Measurements from ENCODE around the gene C1QB.

C1QB gene

DNA sequence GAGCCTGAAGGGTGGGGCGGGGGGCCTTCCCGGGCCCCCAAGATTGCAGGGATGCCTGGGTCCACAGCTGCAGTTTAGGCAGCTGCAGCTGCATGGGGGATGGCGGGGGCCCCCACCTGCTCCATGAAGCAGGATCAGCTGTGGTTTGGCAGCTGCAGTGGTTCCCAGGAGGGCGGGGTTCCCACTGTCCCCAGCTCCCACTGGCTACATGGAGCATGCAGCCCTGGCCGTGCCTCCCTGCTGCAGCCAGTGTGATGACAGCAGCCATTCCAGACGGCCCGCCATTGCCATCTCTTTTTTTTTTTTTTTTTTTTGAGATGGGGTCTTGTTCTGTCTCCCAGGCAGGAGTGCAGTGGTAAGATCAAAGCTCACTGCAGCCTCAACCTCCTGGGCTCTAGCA is 17.6 kb upstream of the C1QB start:
- no peak for DNase-seq

GRCh38 chr1:22636353-22636752 is 16.7 kb upstream of the C1QB start, which contains the start of gene C1QA:
TSS of gene C1QA (plus strand) at chr1:22636628. CDS start at chr1:22637617, 989 bp downstream.
- peak; percentile 91 for DNase-seq

DNA sequence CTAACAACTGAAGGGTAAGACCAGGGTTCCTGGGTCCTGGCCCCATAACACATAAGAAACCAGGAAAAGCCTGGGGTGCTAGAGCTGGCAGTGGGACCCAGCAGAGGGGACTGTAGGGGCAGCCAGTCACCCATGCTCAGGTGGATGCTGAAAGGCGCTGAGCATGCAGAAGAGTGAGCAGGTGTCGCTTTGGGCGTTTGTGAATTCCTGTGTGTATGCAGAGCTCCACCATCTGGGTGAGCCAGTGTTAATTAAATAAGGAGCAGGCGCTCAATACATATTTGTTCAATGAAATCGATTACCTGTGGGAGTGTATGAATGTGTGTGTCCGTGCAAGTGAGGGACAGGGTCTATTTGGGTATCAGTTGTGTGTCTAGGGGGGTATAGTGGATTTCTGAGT is 16.1 kb upstream of the C1QB start:
- DNase-seq, result no peak

DNA sequence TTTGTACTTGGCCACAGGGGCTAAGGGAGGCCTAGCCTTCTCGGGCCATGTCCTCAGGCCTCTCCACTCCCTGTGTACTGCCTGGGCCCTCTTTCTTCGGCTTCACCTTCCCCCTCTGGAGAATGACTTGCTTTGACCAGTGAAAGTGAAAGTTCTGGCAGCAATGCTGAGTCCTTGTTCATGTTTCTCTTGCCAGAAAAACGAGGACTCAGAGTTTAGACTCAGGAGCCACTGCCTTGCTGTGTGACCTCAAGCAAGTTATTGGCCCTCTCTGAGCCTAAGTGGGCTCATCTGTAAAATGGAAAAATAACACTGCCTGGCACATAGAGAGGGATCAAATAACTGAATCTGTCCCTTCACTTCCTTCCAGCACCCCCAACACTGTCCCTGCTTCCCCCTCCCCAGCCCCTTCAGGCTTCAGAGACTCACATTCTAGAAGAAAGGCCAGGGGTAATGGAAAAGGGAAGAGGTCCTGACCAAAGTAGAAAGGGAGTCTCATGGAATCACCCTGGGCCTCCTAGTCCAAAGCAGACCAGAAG is 15.1 kb upstream of the C1QB start:
- DNase-seq, result no peak

GRCh38 chr1:22638476-22639234 is 14.4 kb upstream of the C1QB start:
- DNase-seq, result no peak

DNA sequence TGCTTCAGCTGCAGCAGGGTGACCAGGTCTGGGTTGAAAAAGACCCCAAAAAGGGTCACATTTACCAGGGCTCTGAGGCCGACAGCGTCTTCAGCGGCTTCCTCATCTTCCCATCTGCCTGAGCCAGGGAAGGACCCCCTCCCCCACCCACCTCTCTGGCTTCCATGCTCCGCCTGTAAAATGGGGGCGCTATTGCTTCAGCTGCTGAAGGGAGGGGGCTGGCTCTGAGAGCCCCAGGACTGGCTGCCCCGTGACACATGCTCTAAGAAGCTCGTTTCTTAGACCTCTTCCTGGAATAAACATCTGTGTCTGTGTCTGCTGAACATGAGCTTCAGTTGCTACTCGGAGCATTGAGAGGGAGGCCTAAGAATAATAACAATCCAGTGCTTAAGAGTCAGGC is 13.8 kb upstream of the C1QB start:
- no peak for DNase-seq

DNA sequence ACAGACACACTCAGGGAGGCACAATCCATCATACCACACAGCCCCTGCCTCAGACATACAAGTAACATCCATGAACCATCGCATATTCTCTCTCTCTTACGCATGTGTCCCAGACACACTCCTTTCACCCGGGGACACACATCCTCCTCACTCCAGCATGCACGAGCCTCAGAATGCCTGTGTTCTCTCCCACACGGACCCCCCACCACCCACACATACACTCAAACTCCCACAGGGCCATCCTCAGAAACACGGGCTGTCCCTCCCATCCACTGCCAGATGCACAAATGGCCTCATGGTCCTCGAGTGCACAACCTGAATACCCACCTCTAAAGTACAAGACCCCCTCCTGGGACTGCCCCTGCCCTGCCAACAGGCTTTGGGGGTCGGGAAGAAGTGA is 11.8 kb upstream of the C1QB start:
- no peak for DNase-seq

DNA sequence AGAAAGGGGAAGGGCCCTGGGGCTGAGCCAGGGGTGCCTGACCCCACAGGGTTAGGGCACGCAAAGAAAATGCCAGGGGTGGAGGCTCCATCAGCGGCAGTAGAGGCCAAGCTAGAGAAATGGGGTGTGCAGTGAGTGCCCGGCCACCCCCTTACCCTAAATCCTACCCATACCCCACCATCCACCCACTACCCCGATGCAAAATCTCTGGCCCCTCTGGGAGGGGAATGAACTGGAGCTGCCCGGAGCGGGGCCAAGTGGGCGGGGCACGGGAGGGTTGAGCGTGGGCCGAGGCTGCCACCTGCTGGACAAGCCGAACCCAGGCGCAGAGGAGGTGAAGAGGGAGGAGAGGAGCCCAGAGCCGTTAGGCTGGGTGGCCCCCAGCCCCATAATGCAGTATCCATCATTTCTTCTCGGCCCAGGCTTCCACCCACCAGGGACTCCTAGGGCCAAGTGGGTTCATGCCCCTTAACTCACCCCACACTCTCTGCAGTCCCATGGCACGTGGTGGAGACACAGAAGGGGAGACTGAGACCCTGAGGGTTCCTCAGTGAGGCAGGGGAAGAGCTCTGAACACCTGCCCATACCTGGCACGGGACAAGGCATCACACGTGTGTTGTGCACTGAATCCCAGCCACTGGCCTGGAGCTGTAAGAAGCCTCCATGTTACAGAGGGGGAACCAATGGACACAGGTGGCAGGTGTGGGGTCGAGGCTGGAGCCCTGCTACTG is 11.0 kb upstream of the C1QB start:
- peak; percentile 21 for DNase-seq

- DNase-seq, result peak; percentile 54
Observed at GRCh38 chr1:22643381-22643780, 9.7 kb upstream of the C1QB start, which contains the start of gene C1QC. TSS of gene C1QC (plus strand) at chr1:22643633. CDS start at chr1:22644024, 391 bp downstream.

DNA sequence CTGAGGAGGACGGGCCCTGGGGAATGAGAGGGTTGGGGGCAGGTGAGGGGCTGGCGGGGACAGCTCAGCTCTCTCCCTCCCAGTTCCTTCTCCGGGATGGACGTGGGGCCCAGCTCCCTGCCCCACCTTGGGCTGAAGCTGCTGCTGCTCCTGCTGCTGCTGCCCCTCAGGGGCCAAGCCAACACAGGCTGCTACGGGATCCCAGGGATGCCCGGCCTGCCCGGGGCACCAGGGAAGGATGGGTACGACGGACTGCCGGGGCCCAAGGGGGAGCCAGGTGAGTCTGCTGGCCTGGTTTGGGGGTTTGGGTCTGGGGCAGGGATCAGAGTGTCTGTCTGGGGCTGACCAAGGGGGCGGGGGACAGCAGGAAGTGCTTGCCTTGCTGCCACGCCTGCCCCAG is 9.1 kb upstream of the C1QB start:
- DNase-seq, result no peak

DNA sequence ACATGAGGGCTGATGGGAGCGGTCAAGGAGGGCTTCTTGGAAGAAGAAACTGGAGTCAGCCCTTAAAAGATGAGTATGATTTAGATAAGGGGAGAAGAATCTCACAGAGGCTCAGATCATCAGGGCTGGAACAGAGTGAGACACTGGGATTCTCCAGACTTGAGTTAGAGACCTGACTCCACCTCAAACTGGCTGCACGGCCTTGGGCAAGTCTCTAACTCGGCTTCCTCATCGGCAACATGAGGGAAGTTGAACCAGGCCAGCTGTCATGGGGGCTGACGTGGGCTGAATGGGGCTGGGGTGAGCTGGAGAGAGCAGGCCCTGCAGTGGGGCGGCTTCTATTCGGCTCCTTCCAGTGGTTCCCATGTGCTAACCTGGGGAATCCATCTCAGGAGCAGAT is 7.1 kb upstream of the C1QB start:
- DNase-seq, result no peak

DNA sequence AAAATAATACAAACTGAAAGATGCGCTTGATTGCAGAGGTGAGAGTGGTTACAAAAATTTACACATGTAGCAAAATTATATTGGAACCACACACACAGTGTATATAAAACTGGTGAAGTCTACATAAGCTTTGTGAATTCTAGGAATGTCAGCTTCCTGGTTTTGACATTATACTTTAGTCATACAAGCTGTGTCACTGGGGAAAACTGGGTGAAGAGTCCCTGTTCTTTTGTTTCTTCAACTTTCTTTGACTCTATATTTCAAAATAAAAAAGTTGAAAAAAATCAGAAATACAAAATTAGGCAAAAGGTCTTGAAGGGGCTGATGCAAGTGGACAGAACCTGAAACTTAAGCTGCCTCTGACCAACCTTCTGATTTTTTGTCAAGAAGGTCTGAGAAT is 6.7 kb upstream of the C1QB start:
- DNase-seq, result no peak

DNA sequence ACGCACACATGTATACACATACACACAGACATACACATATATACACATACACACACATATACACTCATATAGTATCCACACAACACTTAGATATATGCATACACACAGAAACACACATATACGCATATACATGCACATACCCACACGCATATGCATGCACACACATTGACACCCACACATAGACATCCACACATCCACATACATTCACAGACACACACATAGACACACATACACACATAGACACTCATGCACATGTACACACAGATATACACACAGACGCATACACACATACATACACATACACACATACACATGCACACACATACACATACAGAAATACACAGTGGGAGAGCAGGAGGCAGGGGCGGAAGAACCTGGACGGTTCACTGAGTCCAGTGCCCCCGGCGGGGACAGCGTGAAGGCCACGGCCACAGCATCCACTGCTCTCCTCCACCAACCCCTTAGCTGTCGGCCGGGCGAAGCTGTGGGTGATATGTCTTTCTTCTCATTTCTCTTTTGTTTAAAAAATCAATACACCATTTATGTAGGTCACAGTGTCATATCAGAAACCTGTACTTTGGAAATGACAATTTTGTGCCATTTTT is 2.8 kb upstream of the C1QB start:
- no peak for DNase-seq

- peak; percentile 60 for DNase-seq
Observed at GRCh38 chr1:22651941-22652856, 837 bp upstream of the C1QB start.

GRCh38 chr1:22654692-22655091 is 1.7 kb downstream of the C1QB start:
- DNase-seq, result no peak

- DNase-seq, result no peak
Observed at GRCh38 chr1:22658385-22659163, 5.5 kb downstream of the C1QB start.

DNA sequence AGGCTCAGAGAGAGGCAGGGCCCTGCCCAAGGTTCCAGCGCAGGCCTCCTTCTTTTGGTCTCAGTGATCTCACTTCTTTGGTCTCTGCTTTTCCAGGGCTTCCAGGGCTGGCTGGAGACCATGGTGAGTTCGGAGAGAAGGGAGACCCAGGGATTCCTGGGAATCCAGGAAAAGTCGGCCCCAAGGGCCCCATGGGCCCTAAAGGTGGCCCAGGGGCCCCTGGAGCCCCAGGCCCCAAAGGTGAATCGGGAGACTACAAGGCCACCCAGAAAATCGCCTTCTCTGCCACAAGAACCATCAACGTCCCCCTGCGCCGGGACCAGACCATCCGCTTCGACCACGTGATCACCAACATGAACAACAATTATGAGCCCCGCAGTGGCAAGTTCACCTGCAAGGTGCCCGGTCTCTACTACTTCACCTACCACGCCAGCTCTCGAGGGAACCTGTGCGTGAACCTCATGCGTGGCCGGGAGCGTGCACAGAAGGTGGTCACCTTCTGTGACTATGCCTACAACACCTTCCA is 7.7 kb downstream of the C1QB start:
- DNase-seq, result no peak

GRCh38 chr1:22661880-22662279 is 8.8 kb downstream of the C1QB start:
- DNase-seq, result no peak

DNA sequence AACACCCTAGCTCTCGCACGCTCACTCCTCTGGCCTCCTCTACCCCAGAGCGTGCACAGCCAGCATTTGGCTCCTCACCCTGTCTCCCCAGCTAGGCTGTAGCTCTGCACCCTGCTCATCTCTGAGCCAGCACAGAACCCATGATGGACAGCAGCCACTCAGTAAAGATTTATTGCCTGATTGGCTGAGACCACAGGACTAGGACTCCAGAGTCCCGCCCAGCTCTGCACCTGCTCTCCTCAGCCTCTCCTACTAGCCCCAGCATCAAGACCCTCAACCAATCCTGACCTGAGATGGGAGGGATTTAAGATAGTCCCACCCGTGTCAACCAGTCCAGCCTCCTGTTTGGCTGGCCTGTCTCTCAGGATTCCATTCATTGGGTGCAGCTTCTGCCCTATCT is 9.3 kb downstream of the C1QB start:
- DNase-seq, result no peak

- DNase-seq, result no peak
Observed at GRCh38 chr1:22662986-22663408, 10.0 kb downstream of the C1QB start.

DNA sequence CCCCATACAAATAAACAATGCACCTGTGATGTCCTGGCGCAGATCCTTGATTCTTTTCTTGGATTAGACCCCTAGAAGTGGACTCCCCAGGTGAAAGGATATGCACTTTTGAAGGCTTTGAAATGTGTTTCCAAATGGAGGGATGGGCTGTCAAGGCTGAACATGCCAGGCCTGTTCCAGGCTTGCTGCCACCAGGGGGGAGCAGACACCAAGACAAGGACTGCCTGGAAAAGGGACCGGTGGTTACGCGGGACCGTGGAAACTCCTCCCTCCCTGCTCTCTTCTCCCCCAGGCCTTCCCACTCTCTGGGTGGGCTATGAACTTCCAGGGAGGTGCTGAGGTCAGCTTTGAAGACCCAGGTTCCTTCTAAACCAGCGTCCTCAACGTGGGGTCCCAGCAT is 12.7 kb downstream of the C1QB start:
- no peak for DNase-seq

All from MV-4-11 (cell line).